Measurements from ENCODE around the gene KLHDC4. TPM values are rescaled to one million over a fixed set of nuclear protein-coding genes. Genes with fewer than 3 reads are reported as not detected.
"Not testable (repeated sequence)": the region's sequence is repeated elsewhere in the genome, so short reads cannot be mapped to it uniquely, and the experiment has no call there.

The KLHDC4 gene
- total and polyA plus RNA-seq, 7 donors = 9.2 to 19.7 (median 14.7) TPM

DNA sequence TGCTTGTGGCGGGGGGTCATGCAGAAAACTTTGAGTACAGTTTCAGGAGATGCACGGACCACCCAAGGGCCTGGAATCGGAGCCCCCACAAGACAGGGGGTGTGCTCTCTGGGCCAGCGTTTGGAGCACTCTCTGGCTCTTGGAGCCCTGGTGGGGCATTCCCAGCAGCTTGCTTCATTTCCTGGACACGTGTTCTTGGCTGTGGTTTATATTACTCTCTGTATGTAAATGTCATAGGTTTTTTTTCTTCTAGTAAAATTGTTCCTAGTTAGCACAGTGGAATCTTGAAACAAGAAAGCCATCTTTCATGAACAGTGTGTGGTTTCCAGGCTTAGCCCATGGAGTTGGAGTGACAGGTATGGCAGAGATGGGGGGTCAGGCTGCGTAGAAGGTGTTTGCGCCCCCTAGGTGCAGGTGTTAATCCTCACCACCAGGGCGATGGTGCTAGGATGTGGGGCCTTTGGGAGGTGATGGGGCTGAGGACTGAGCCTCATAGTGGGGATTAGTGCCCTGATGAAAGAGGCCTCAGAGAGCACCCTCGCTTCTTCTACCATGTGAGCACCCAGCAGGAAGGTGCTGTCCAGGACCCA is 83.7 kb downstream of the KLHDC4 start:
- Histone ChIP-seq H3K9me3 (no peaks in the 10 kb centered on the region), H3K4me1 (no peaks in the 10 kb centered on the region), H3K27me3 (ENCODE audit: insufficient read depth in 3 of 3, low read length in 2 of 3) (peaks cover 0 to 59% (median 7%) of the 10 kb centered on the region in 3 donors), H3K27ac (no peak overlapping the region), H3K36me3 (ENCODE audit: insufficient read depth in 1 of 2, low read depth in 1 of 2) (no peaks in the 10 kb centered on the region), H3K4me3 (no peak overlapping the region)
- intact Hi-C loops (cut with DNase I) = no loop called here
- DNase-seq = no peak
- TF ChIP-seq, protein P1, sequence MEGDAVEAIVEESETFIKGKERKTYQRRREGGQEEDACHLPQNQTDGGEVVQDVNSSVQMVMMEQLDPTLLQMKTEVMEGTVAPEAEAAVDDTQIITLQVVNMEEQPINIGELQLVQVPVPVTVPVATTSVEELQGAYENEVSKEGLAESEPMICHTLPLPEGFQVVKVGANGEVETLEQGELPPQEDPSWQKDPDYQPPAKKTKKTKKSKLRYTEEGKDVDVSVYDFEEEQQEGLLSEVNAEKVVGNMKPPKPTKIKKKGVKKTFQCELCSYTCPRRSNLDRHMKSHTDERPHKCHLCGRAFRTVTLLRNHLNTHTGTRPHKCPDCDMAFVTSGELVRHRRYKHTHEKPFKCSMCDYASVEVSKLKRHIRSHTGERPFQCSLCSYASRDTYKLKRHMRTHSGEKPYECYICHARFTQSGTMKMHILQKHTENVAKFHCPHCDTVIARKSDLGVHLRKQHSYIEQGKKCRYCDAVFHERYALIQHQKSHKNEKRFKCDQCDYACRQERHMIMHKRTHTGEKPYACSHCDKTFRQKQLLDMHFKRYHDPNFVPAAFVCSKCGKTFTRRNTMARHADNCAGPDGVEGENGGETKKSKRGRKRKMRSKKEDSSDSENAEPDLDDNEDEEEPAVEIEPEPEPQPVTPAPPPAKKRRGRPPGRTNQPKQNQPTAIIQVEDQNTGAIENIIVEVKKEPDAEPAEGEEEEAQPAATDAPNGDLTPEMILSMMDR (IDR thresholded peaks at IDR 0.05) = no peak
- no peak for ATAC-seq
- 38 to 49% (median 45%) methylated on average over 8 to 9 of the region's 9 CpGs for WGBS, 3 donors

DNA sequence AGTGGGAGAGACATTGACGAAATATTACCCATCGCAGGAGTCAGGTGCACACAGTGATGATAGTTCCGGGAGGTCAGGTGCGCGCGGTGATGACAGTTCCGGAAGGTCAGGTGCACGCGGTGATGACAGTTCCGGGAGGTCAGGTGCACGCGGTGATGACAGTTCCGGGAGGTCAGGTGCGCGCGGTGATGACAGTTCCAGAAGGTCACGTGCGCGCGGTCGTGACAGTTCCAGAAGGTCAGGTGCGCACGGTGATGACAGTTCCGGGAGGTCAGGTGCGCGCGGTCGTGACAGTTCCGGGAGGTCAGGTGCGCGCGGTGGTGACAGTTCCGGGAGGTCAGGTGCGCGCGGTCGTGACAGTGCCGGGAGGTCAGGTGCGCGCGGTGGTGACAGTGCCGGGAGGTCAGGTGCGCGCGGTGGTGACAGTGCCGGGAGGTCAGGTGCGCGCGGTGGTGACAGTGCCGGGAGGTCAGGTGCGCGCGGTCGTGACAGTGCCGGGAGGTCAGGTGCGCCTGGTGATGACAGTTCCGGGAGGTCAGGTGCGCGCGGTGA is 84.7 kb downstream of the KLHDC4 start:
- H3K9me3 ChIP-seq; H3K36me3 ChIP-seq (ENCODE audit: insufficient read depth in 1 of 2, low read depth in 1 of 2); DNase-seq; H3K4me1 ChIP-seq; H3K27ac ChIP-seq; H3K4me3 ChIP-seq; ATAC-seq; intact Hi-C loops (cut with DNase I): not testable (repeated sequence)
- WGBS, 3 donors = 92 to 94% (median 93%) methylated on average over 60 of the region's 60 CpGs
- H3K27me3 ChIP-seq (ENCODE audit: insufficient read depth in 3 of 3, low read length in 2 of 3) = peaks cover 0 to 54% (median 7%) of the 10 kb centered on the region in 3 donors

DNA sequence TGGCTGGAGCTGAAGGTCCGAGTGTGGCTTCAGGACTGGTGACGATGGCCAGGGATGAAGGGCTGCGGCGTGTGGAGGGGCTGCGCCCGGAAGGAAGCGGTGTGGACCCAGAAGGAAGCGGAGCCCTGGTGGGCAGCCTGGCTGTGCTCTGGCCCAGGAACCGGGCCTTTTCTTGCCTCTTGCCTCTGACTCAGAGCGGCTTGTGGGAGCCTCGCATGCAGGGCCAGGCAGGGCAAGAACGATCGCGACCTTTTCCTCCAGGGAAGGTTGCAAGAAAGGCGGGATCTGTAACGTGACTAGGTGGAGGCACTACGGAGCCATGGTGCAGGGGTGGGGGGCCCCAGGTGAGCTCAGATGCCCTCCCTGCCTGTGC is 85.5 kb downstream of the KLHDC4 start:
- Histone ChIP-seq H3K27me3 (ENCODE audit: insufficient read depth in 3 of 3, low read length in 2 of 3) (peaks cover 0 to 53% (median 2%) of the 10 kb centered on the region in 3 donors), H3K4me3 (no peak overlapping the region), H3K36me3 (ENCODE audit: insufficient read depth in 1 of 2, low read depth in 1 of 2) (no peaks in the 10 kb centered on the region), H3K4me1 (no peaks in the 10 kb centered on the region), H3K9me3 (no peaks in the 10 kb centered on the region), H3K27ac (no peak overlapping the region)
- TF ChIP-seq, protein P1 (IDR thresholded peaks at IDR 0.05) = no peak
- no peak for DNase-seq
- intact Hi-C loops (cut with DNase I) = no loop called here
- WGBS, 3 donors = 71 to 75% (median 75%) methylated on average over 16 to 17 of the region's 17 CpGs
- no peak for ATAC-seq

DNA sequence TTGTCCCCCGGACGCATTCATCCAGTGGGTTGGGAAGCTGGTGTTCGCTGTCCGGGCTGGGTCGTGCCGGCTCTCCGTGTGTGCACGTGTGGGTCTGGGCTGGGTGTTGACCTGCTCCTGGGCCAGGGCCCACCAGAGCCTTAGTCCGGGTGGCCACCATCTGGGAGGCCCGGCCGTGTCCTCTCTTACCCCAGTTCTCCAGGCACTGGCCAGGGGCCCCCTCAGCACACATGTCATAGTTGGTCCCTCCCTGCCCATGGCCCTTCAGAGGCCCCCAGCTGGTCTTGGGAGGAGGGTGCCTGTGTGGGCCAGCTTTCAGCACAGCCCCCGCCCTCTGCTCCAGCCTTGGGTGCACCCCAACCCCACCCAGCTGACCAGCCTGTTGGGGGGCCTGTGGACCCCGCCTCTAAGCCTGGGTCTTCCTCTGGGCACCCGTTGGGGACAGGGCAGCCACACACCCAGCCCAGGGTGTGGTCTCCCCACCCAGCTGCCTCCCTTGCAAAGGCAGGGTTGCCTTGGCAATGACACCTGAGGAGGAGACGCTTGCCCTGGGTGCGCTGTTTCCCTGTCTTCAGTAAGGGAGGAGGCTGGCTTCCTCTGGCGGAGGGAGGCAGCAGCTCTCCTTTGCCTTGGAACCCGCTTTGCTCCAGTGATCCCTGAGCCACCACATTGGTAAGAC is 86.1 kb downstream of the KLHDC4 start:
- TF ChIP-seq, protein P1 (IDR thresholded peaks at IDR 0.05) = no peak
- H3K4me1 ChIP-seq = no peaks in the 10 kb centered on the region
- H3K27me3 ChIP-seq (ENCODE audit: insufficient read depth in 3 of 3, low read length in 2 of 3) = peaks cover 0 to 49% (median 4%) of the 10 kb centered on the region in 3 donors
- no peaks in the 10 kb centered on the region for H3K9me3 ChIP-seq
- ATAC-seq (no peak), DNase-seq (no peak)
- H3K4me3 ChIP-seq = no peak overlapping the region
- intact Hi-C loops (cut with DNase I) = no loop called here
- H3K27ac ChIP-seq = no peak overlapping the region
- 68 to 70% (median 70%) methylated on average over 16 to 18 of the region's 18 CpGs for WGBS, 3 donors
- H3K36me3 ChIP-seq (ENCODE audit: insufficient read depth in 1 of 2, low read depth in 1 of 2) = no peaks in the 10 kb centered on the region

DNA sequence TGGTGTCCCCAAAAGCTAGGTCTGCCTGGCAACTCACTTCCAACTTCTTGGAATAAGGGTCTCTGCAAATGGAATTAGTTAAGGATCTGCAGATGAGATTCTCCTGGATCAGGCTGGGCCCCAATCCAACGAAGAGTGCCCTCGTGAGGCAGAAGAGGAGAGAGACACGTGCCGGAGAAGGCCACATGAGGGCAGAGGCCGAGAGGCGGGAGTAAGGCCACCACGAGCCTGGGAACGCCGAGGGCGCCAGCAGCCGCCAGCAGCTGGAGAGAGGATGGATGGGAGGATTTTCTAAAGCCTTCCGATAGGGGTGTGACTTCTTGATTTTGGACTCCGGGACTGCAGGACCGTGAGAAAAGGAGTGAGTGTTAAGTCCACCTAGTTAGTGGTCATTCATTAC is 87.2 kb downstream of the KLHDC4 start:
- DNase-seq (no peak), ATAC-seq (no peak)
- H3K36me3 ChIP-seq (ENCODE audit: insufficient read depth in 1 of 2, low read depth in 1 of 2) = no peaks in the 10 kb centered on the region
- WGBS, 3 donors = 10 to 26% (median 24%) methylated on average over 13 to 14 of the region's 14 CpGs
- no peaks in the 10 kb centered on the region for H3K9me3 ChIP-seq
- intact Hi-C loops (cut with DNase I) = no loop called here
- no peaks in the 10 kb centered on the region for H3K4me1 ChIP-seq
- no peak overlapping the region for H3K27ac ChIP-seq
- TF ChIP-seq, protein P1 (IDR thresholded peaks at IDR 0.05) = no peak
- H3K4me3 ChIP-seq = no peak overlapping the region
- H3K27me3 ChIP-seq (ENCODE audit: insufficient read depth in 3 of 3, low read length in 2 of 3) = peaks cover 0 to 46% (median 4%) of the 10 kb centered on the region in 3 donors

Measured in psoas muscle (tissue), 8 donors.